Measurements from ENCODE around the gene EAF2.

DNA sequence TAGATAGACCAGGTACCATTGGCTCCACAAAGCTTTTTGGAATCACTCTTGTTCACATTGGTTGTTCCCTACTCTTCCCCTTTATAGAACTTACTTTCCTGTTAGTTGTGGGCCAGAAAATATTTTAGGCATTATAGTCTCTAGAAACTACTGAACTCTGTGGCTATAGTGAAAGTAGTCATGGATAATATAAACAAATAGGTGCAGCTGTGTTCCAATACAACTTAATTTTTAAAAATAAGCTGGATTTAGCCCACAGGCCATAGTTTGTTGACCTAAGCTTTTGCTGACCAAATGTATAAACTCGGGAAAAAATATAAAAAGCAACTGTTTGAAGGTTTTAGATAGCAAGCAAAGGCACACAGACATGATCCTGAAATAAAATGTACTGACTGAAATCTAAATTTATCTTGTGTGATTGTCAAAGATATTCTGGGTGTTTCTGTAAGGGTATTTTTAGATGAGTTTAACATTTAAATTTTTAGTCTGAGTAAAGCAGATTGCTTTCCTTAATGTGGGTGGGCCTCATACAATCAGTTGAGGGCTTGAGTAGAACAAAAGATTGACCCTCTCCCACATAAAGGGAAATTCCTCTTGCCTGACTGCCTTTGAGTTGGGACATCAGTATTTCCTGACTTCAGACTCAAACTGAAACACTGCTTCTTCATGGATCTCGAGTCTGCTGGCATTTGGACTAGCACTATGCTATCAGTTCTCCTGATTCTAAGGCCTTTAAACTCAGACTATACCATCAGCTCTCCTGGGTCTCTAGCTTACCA, 13.4 kb upstream of the EAF2 start:
- no peak for TF ChIP-seq CTCF (IDR thresholded peaks at IDR 0.05)
- no peak for TF ChIP-seq POLR2A (IDR thresholded peaks at IDR 0.05)
